Smooth muscle cell (in vitro differentiated cells): ENCODE results near the gene TIPIN. TPM values are rescaled to one million over a fixed set of nuclear protein-coding genes. Genes with fewer than 3 reads are reported as not detected.

ENCODE experiments used
- DNase-seq: peaks from one replicate; lab custom pipeline; 2025; ENCODE audit not compliant: unreplicated experiment; lab: John Stamatoyannopoulos, UW
- H2AFZ ChIP-seq: fragments of 200-600 bp; sonication (generic); 2 replicates; pipeline ENCODE4 v1.6.0; 2016; ENCODE audit warnings: antibody characterized with exemption, low read depth, mild to moderate bottlenecking
- H3F3A ChIP-seq: fragments of 200-600 bp; sonication (generic); 2 replicates; pipeline ENCODE4 v1.6.0; 2017; ENCODE audit warnings: antibody characterized with exemption, low read depth
- H3K27ac ChIP-seq: fragments of 200-600 bp; sonication (generic); 2 replicates; pipeline ENCODE4 v1.5.1; 2016; ENCODE audit warnings: low read depth, mild to moderate bottlenecking
- H3K27me3 ChIP-seq: fragments of 200-600 bp; sonication (generic); 2 replicates; pipeline ENCODE4 v1.6.1; 2016; ENCODE audit warnings: low read depth, mild to moderate bottlenecking
- H3K36me3 ChIP-seq: fragments of 200-600 bp; sonication (generic); 2 replicates; pipeline ENCODE4 v1.5.1; 2016; ENCODE audit warnings: low read depth
- H3K4me1 ChIP-seq: fragments of 200-600 bp; sonication (generic); 2 replicates; pipeline ENCODE4 v1.5.1; 2016; ENCODE audit warnings: low read depth
- H3K4me2 ChIP-seq: fragments of 200-600 bp; sonication (generic); 2 replicates; pipeline ENCODE4 v1.6.0; 2016; ENCODE audit warnings: mild to moderate bottlenecking
- H3K4me3 ChIP-seq: fragments of 200-600 bp; sonication (generic); 2 replicates; pipeline ENCODE4 v1.5.1; 2016; ENCODE audit warnings: mild to moderate bottlenecking
- H3K79me2 ChIP-seq: fragments of 200-600 bp; sonication (generic); 2 replicates; pipeline ENCODE4 v1.6.0; 2016; ENCODE audit warnings: low read depth, mild to moderate bottlenecking
- H3K9ac ChIP-seq: fragments of 200-600 bp; sonication (generic); 2 replicates; pipeline ENCODE4 v1.6.0; 2016; ENCODE audit warnings: low read depth
- H3K9me3 ChIP-seq: fragments of 200-600 bp; sonication (generic); replicated peaks from 2 replicates; pipeline ENCODE4 v1.5.1; 2016; ENCODE audit warnings: low read depth
- H4K20me1 ChIP-seq: fragments of 200-600 bp; sonication (generic); 2 replicates; pipeline ENCODE4 v1.6.0; 2016; ENCODE audit warnings: low read depth
- WGBS: methylation state at CpG from one replicate; pipeline ENCODE4 v1.1.7; 2016; ENCODE audit warnings: low lambda C conversion rate; 5-methylcytosine and 5-hydroxymethylcytosine counted together
- polyA plus RNA-seq: library from polyadenylated mRNA; unstranded; fragments of >200 nt; fragmentation: Nextera tagmentation; extraction: Ambion mirVana; gene quantifications from 2 replicates; pipeline ENCODE4 v1.2.1, GENCODE V29; 2016
- total RNA-seq: library from RNA; depleted of rRNA; stranded (reverse); fragments of >200 nt; gene quantifications from 2 replicates; pipeline ENCODE4 v1.2.3, GENCODE V29; 2014
- TF ChIP-seq, protein P1 (sequence below): fragments of 200-600 bp; sonication (generic); IDR thresholded peaks from 2 replicates; pipeline ENCODE4 v1.5.1; 2017; ENCODE audit warnings: borderline replicate concordance, mild to moderate bottlenecking, antibody characterized with exemption; ENCODE audit not compliant: insufficient read depth, poor library complexity, severe bottlenecking

TIPIN gene, protein sequence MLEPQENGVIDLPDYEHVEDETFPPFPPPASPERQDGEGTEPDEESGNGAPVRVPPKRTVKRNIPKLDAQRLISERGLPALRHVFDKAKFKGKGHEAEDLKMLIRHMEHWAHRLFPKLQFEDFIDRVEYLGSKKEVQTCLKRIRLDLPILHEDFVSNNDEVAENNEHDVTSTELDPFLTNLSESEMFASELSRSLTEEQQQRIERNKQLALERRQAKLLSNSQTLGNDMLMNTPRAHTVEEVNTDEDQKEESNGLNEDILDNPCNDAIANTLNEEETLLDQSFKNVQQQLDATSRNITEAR
- total RNA-seq = 5.7 and 9.9 TPM in 2 replicates
- polyA plus RNA-seq = 7.4 and 9.8 TPM in 2 replicates

DNA sequence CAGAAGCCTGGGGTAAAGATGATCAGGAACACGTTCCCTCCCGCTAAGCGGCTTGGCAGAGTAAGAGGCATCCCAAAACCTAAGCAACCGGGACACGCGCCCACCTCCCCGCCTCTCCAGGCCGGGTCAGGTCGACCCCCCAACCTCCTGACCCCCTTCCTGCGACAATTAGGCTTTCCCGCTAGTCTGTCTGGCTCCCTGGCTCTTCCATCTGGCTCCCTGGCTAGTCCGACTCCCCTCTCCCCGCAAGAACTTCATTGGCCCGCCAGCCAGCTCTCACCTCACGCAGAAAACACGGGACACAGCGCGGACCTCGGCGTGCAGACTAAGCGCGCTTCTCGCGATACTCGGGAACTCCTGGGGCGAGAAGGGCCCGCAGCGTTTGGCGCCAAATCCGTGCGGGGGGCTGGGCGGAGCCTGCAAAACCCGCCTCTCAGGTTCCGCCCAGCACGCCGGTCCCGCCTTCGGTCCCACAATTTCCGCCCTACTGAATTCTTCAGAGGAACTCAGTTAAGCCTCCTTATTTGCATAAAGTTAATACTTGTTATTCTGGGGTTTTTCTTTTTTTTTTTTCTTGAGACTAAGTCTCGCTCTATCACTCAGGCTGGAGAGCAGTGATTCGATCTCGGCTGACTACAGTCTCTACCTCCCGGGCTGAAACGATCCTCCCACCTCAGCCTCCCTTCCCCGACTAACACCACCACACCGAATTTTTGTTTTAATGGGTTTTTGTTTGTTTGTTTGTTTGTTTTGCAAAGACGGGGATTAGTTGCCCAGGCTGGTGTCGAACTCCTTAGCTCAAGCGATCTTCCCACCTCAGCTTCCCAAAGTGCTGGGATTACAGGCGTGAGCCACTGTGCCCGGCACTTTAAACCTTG is at the start of gene TIPIN:
Gene TIPIN (minus strand): TSS at position 327 of the 878 bp plus-strand sequence. CDS start 3,738 bp downstream, outside the sequence.
- DNase-seq = peak; percentile 81
- Histone ChIP-seq H3K4me3 (peak within 1 kb of the TSS; percentile 66), H2AFZ (peak within 1 kb of the TSS; percentile 88), H3K9me3 (no peaks in the 10 kb centered on the region), H4K20me1 (no peaks in the 10 kb centered on the region), H3K4me2 (peak within 1 kb of the TSS; percentile 95), H3K9ac (peak within 1 kb of the TSS; percentile 78), H3K27ac (peak within 1 kb of the TSS; percentile 30), H3K27me3 (no peaks in the 10 kb centered on the region), H3K79me2 (no peaks in the 10 kb centered on the region), H3K4me1 (peaks cover 6% of the 10 kb centered on the region), H3K36me3 (no peaks in the 10 kb centered on the region), H3F3A (no peaks in the 10 kb centered on the region)
- 8% methylated on average over 51 of the region's 51 CpGs for WGBS
- TF ChIP-seq, protein P1, sequence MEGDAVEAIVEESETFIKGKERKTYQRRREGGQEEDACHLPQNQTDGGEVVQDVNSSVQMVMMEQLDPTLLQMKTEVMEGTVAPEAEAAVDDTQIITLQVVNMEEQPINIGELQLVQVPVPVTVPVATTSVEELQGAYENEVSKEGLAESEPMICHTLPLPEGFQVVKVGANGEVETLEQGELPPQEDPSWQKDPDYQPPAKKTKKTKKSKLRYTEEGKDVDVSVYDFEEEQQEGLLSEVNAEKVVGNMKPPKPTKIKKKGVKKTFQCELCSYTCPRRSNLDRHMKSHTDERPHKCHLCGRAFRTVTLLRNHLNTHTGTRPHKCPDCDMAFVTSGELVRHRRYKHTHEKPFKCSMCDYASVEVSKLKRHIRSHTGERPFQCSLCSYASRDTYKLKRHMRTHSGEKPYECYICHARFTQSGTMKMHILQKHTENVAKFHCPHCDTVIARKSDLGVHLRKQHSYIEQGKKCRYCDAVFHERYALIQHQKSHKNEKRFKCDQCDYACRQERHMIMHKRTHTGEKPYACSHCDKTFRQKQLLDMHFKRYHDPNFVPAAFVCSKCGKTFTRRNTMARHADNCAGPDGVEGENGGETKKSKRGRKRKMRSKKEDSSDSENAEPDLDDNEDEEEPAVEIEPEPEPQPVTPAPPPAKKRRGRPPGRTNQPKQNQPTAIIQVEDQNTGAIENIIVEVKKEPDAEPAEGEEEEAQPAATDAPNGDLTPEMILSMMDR = no peak

DNA sequence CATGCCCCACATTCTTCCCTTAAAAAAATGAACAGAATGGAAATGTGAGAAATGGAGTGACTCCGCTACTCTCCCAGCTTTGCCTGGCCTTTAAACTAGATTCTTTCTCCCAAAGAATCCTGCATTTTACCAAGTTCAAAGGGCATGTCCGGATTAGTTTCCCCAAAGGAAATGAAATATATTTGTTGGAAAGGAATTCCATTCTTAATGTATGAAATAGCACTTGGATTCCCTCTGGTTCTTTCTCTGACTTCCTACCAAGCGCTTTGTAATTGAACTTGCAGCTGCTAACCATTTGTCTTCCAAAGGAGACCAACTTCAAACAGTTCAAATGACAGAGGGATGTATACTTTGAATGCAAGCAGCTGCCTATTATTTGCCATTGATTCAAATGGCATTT is 49.1 kb upstream of the TIPIN start:
- H4K20me1 ChIP-seq = peaks cover 100% of the 10 kb centered on the region
- H3F3A ChIP-seq = no peaks in the 10 kb centered on the region
- no peak overlapping the region for H3K9ac ChIP-seq
- no peak overlapping the region for H3K4me2 ChIP-seq
- no peaks in the 10 kb centered on the region for H3K36me3 ChIP-seq
- no peak for DNase-seq
- H3K4me3 ChIP-seq = no peak overlapping the region
- H3K27me3 ChIP-seq = no peaks in the 10 kb centered on the region
- TF ChIP-seq, protein P1 = no peak
- no peak overlapping the region for H3K27ac ChIP-seq
- peaks cover 99% of the 10 kb centered on the region for H3K79me2 ChIP-seq
- H3K4me1 ChIP-seq = peaks cover 7% of the 10 kb centered on the region
- no peaks in the 10 kb centered on the region for H3K9me3 ChIP-seq
- 94% methylated on average over 3 of the region's 3 CpGs for WGBS
- H2AFZ ChIP-seq = no peak overlapping the region

DNA sequence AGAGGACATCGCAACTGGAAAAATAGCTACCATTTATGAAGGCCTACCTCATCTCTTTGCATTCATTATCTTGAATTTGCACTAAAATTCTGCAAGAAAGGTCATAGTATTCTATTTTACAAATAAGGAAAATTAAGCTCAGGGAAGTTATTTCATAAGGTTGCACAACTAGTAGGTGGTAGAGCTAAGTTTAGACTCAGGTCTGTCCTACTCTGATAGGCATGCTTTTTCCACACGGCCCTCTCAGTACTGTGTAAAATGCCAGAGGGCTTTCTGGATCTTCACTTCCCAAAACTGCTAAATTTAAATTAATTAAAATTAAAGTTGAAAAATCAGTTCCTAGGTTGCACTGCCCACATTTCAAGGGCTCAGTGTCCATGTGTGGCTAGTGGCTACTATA is 48.5 kb upstream of the TIPIN start:
- Histone ChIP-seq H2AFZ (no peak overlapping the region), H3F3A (no peaks in the 10 kb centered on the region), H3K27ac (no peak overlapping the region), H3K27me3 (no peaks in the 10 kb centered on the region), H3K4me2 (no peak overlapping the region), H4K20me1 (peaks cover 100% of the 10 kb centered on the region), H3K79me2 (peaks cover 99% of the 10 kb centered on the region), H3K4me3 (no peak overlapping the region), H3K9ac (no peak overlapping the region), H3K36me3 (no peaks in the 10 kb centered on the region), H3K9me3 (no peaks in the 10 kb centered on the region), H3K4me1 (peaks cover 7% of the 10 kb centered on the region)
- 82% methylated on average over 2 of the region's 2 CpGs for WGBS
- TF ChIP-seq, protein P1 = no peak
- DNase-seq = no peak
